HCT116 (cell line): ENCODE measurements around the gene TANC1.

Experiments
- CTCF ChIP-seq, 3 experiments: fragments of 200-600 bp in 1 of 3; sonication (generic) in 1 of 3; IDR thresholded peaks in 2 of 3; conservative IDR thresholded peaks in 1 of 3; 2 replicates each; pipeline ENCODE4 v1.5.1; 2012 to 2017; ENCODE audit warnings: low read depth in 2 of 3, low read length in 2 of 3, antibody characterized with exemption in 1 of 3, borderline replicate concordance in 1 of 3, control low read depth in 1 of 3, mild to moderate bottlenecking in 1 of 3, mixed read lengths in 1 of 3, mixed run types in 1 of 3, moderate library complexity in 1 of 3; ENCODE audit not compliant: insufficient read depth in 1 of 3
- EZH2 ChIP-seq: fragments of 200-600 bp; sonication (generic); IDR thresholded peaks from 2 replicates; pipeline ENCODE4 v1.6.1; 2017; ENCODE audit warnings: antibody characterized with exemption, mixed run types
- POLR2A ChIP-seq: IDR thresholded peaks from 2 replicates; pipeline ENCODE4 v1.7.0; 2011; ENCODE audit warnings: borderline replicate concordance; ENCODE audit not compliant: insufficient read depth, insufficient read length; ENCODE audit errors: extremely low read depth
- POLR2AphosphoS5 ChIP-seq: IDR thresholded peaks from 2 replicates; pipeline ENCODE4 v1.6.1; 2011; ENCODE audit warnings: mild to moderate bottlenecking, low read depth, low read length, moderate library complexity

- TF ChIP-seq CTCF (IDR thresholded peaks at IDR 0.05 in 2 of 3, conservative IDR thresholded peaks at IDR 0.05 in 1 of 3; ENCODE audit: borderline replicate concordance in 1 of 3, insufficient read depth in 1 of 3, low read depth in 2 of 3, low read length in 2 of 3) (no peak), POLR2AphosphoS5 (no peak), POLR2A (no peak), EZH2 (no peak)
These were observed 177.4 kb downstream of the TANC1 start for GRCh38 chr2:159145745-159146354.
